Fibroblast of mammary gland (primary cell): ENCODE results near the gene DESI1.
"Not testable (repeated sequence)": the region's sequence is repeated elsewhere in the genome, so short reads cannot be mapped to it uniquely, and the experiment has no call there.

Experiments
- DNase-seq: peaks from one replicate; pipeline ENCODE4 v3.0.0-alpha.2; 2010; ENCODE audit warnings: low read depth
- H3K4me3 ChIP-seq: 2 replicates; pipeline ENCODE4 v1.5.1; 2011; ENCODE audit warnings: low read depth, mild to moderate bottlenecking, low read length, moderate library complexity; ENCODE audit not compliant: control insufficient read depth
- TF ChIP-seq, protein P1 (sequence below): conservative IDR thresholded peaks from 2 replicates; pipeline ENCODE4 v1.5.1; 2011; ENCODE audit warnings: low read depth, low read length, inconsistent platforms; ENCODE audit not compliant: control insufficient read depth, insufficient read depth

Gene DESI1

GRCh38 chr22:41620589-41621098, at the start of gene DESI1:
DESI1 (minus strand) TSS chr22:41621043; CDS start chr22:41620839, 204 bp downstream.
- H3K4me3 ChIP-seq = peak within 1 kb of the TSS; percentile 94
- DNase-seq = no peak
- TF ChIP-seq, protein P1, sequence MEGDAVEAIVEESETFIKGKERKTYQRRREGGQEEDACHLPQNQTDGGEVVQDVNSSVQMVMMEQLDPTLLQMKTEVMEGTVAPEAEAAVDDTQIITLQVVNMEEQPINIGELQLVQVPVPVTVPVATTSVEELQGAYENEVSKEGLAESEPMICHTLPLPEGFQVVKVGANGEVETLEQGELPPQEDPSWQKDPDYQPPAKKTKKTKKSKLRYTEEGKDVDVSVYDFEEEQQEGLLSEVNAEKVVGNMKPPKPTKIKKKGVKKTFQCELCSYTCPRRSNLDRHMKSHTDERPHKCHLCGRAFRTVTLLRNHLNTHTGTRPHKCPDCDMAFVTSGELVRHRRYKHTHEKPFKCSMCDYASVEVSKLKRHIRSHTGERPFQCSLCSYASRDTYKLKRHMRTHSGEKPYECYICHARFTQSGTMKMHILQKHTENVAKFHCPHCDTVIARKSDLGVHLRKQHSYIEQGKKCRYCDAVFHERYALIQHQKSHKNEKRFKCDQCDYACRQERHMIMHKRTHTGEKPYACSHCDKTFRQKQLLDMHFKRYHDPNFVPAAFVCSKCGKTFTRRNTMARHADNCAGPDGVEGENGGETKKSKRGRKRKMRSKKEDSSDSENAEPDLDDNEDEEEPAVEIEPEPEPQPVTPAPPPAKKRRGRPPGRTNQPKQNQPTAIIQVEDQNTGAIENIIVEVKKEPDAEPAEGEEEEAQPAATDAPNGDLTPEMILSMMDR = no peak

DNA sequence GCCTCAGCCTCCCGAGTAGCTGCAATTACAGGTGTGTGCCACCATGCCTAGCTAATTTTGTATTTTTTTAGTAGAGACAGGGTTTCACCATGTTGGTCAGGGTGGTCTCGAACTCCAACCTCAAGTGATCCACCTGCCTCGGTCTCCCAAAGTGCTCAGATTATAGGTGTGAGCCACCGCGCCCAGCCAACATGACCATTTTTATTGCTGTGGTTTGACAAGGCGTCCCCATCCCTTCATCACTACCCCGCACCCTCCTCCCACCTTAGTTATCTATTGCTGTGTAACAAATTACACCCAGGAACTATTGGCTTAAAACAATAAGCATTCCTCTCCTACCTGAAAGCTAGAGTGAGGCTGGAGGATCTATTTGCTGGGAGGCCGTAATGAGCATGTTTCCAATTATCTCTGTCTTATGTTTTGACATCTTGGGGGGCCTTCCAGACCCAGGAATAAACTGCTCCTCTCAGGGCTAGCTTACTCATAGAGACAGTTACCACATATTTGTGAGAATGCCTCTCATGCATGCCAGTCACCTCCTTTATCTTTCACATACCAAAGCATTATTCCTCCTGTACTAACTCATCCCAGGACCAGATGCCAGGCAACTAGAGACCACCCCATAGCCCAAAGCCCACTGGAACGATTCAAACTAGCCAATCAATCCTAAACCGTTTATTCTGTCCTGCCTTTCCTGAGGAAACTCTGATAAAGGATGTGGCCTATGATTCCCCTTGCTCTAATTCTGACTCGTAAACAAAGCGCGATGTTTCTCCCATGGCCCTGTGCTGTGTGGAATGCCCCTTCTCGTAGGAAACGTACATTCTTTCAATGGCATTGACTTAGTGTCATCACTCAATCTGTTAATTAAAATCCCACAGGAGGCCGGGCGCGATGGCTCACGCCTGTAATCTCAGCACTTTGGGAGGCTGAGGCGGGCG, 48.4 kb upstream of the DESI1 start:
- peak; percentile 81 for DNase-seq
- H3K4me3 ChIP-seq = no peak overlapping the region
- TF ChIP-seq, protein P1 = no peak

GRCh38 chr22:41664951-41665350, 44.1 kb upstream of the DESI1 start:
- no peak for DNase-seq
- H3K4me3 ChIP-seq = no peak overlapping the region
- TF ChIP-seq, protein P1 = no peak

- DNase-seq = no peak
- TF ChIP-seq, protein P1 = no peak
- no peak overlapping the region for H3K4me3 ChIP-seq
Measured at GRCh38 chr22:41664490-41664889, 43.6 kb upstream of the DESI1 start.

GRCh38 chr22:41663594-41663993, 42.8 kb upstream of the DESI1 start:
- not testable (repeated sequence) for H3K4me3 ChIP-seq, DNase-seq

GRCh38 chr22:41661713-41662112, 40.9 kb upstream of the DESI1 start:
- no peak for DNase-seq
- TF ChIP-seq, protein P1 = no peak
- no peak overlapping the region for H3K4me3 ChIP-seq

GRCh38 chr22:41661088-41661487, 40.2 kb upstream of the DESI1 start:
- TF ChIP-seq, protein P1 = no peak
- H3K4me3 ChIP-seq = no peak overlapping the region
- DNase-seq = no peak
